H9 (cell line): Measurements from ENCODE around the gene FAM171A1. TPM values are rescaled to one million over a fixed set of nuclear protein-coding genes. Genes with fewer than 3 reads are reported as not detected.
"Not testable (repeated sequence)": the region's sequence is repeated elsewhere in the genome, so short reads cannot be mapped to it uniquely, and the experiment has no call there.

Source experiments
- DNase-seq: peaks from one replicate; pipeline ENCODE4 v3.0.0-alpha.2; 2017
- H2AFZ ChIP-seq: one replicate; pipeline ENCODE4 v1.6.1; 2013; ENCODE audit warnings: mild to moderate bottlenecking, low read length, control low read depth, moderate library complexity
- H2AK5ac ChIP-seq: 2 replicates; pipeline ENCODE4 v1.6.1; 2013; ENCODE audit warnings: low read length, control low read depth, mixed read lengths; ENCODE audit not compliant: insufficient read length
- H2BK120ac ChIP-seq: one replicate; pipeline ENCODE4 v1.6.1; 2013; ENCODE audit warnings: low read depth, mild to moderate bottlenecking, low read length, control low read depth, inconsistent platforms; ENCODE audit not compliant: poor library complexity, severe bottlenecking
- H2BK12ac ChIP-seq: 2 replicates; pipeline ENCODE4 v1.6.1; 2013; ENCODE audit warnings: low read length, control low read depth, mixed read lengths, low read depth; ENCODE audit not compliant: insufficient read length
- H2BK15ac ChIP-seq: 2 replicates; pipeline ENCODE4 v1.6.1; 2013; ENCODE audit warnings: low read depth, low read length, control low read depth
- H2BK20ac ChIP-seq: one replicate; pipeline ENCODE4 v1.6.1; 2013; ENCODE audit warnings: low read depth, mild to moderate bottlenecking, low read length, control low read depth, inconsistent platforms; ENCODE audit not compliant: poor library complexity, severe bottlenecking
- H2BK5ac ChIP-seq: 2 replicates; pipeline ENCODE4 v1.6.1; 2013; ENCODE audit warnings: low read length, control low read depth, mixed read lengths; ENCODE audit not compliant: insufficient read length
- H3K14ac ChIP-seq: 2 replicates; pipeline ENCODE4 v1.6.1; 2013; ENCODE audit warnings: low read length, control low read depth; ENCODE audit not compliant: insufficient read depth
- H3K18ac ChIP-seq: 2 replicates; pipeline ENCODE4 v1.6.1; 2013; ENCODE audit warnings: low read depth, mild to moderate bottlenecking, mixed read lengths, low read length, control low read depth; ENCODE audit not compliant: insufficient read length
- H3K23ac ChIP-seq: 2 replicates; pipeline ENCODE4 v1.6.1; 2013; ENCODE audit warnings: low read length, control low read depth, mixed read lengths, low read depth; ENCODE audit not compliant: insufficient read length
- H3K23me2 ChIP-seq: 2 replicates; pipeline ENCODE4 v1.6.1; 2013; ENCODE audit warnings: low read depth, mild to moderate bottlenecking, mixed read lengths, low read length, control low read depth; ENCODE audit not compliant: insufficient read length, poor library complexity, severe bottlenecking
- H3K27ac ChIP-seq: 2 replicates; pipeline ENCODE4 v1.5.1; 2013; ENCODE audit warnings: low read length, control low read depth, mixed read lengths, low read depth; ENCODE audit not compliant: insufficient read length
- H3K27me3 ChIP-seq: 2 replicates; pipeline ENCODE4 v1.6.1; 2013; ENCODE audit warnings: low read length, control low read depth, inconsistent platforms; ENCODE audit not compliant: insufficient read depth
- H3K4ac ChIP-seq: 2 replicates; pipeline ENCODE4 v1.6.1; 2013; ENCODE audit warnings: low read depth, mild to moderate bottlenecking, control low read depth, inconsistent platforms, low read length, moderate library complexity
- H3K4me1 ChIP-seq: 2 replicates; pipeline ENCODE4 v1.6.1; 2013; ENCODE audit warnings: low read length, control low read depth, inconsistent platforms; ENCODE audit not compliant: insufficient read depth
- H3K4me2 ChIP-seq: 2 replicates; pipeline ENCODE4 v1.6.1; 2013; ENCODE audit warnings: low read length, control low read depth, mixed read lengths; ENCODE audit not compliant: insufficient read length, insufficient read depth
- H3K56ac ChIP-seq: 2 replicates; pipeline ENCODE4 v1.6.1; 2013; ENCODE audit warnings: low read depth, mild to moderate bottlenecking, mixed read lengths, low read length, control low read depth; ENCODE audit not compliant: insufficient read length
- H3K79me1 ChIP-seq: 2 replicates; pipeline ENCODE4 v1.6.1; 2013; ENCODE audit warnings: low read depth, mild to moderate bottlenecking, moderate library complexity, low read length, control low read depth, inconsistent platforms; ENCODE audit not compliant: insufficient read depth, poor library complexity, severe bottlenecking
- H3K79me2 ChIP-seq: 2 replicates; pipeline ENCODE4 v1.6.1; 2013; ENCODE audit warnings: low read length, control low read depth, inconsistent platforms; ENCODE audit not compliant: insufficient read depth
- H3K9ac ChIP-seq: 2 replicates; pipeline ENCODE4 v1.6.1; 2013; ENCODE audit warnings: low read length, control low read depth, mixed read lengths; ENCODE audit not compliant: insufficient read length; ENCODE audit errors: extremely low read depth
- H3K9me3 ChIP-seq: one replicate; pipeline ENCODE4 v1.6.1; 2013; ENCODE audit warnings: low read depth, low read length, inconsistent platforms; ENCODE audit not compliant: control insufficient read depth
- H3T11ph ChIP-seq: one replicate; pipeline ENCODE4 v1.6.1; 2013; ENCODE audit warnings: mild to moderate bottlenecking, low read length, control low read depth, inconsistent platforms
- H4K20me1 ChIP-seq: one replicate; pipeline ENCODE4 v1.6.1; 2013; ENCODE audit not compliant: control insufficient read depth, insufficient read length, insufficient read depth
- H4K5ac ChIP-seq: 2 replicates; pipeline ENCODE4 v1.6.1; 2013; ENCODE audit warnings: low read depth, mild to moderate bottlenecking, mixed read lengths, low read length, control low read depth; ENCODE audit not compliant: insufficient read length
- H4K8ac ChIP-seq: replicated peaks from 2 replicates; pipeline ENCODE4 v1.6.1; 2013; ENCODE audit warnings: low read length, control low read depth, mixed read lengths, low read depth; ENCODE audit not compliant: insufficient read length
- H4K91ac ChIP-seq: 2 replicates; pipeline ENCODE4 v1.6.1; 2013; ENCODE audit warnings: low read depth, mild to moderate bottlenecking, moderate library complexity, mixed read lengths, low read length, control low read depth; ENCODE audit not compliant: insufficient read length
- H3K27ac Mint-ChIP-seq, 3 experiments: 2 replicates in 2 of 3; 3 replicates in 1 of 3; pipeline ENCODE4 v1.8.0; 2020 to 2021; ENCODE audit warnings: mixed read lengths in 3 of 3, mild to moderate bottlenecking in 1 of 3, moderate library complexity in 1 of 3
- H3K27me3 Mint-ChIP-seq: 2 replicates; pipeline ENCODE4 v1.8.0; 2021; ENCODE audit warnings: low read depth, mild to moderate bottlenecking, moderate library complexity, mixed read lengths
- H3K36me3 Mint-ChIP-seq, 3 experiments: 2 replicates in 2 of 3; 3 replicates in 1 of 3; pipeline ENCODE4 v1.8.0; 2020 to 2021; ENCODE audit warnings: low read depth in 3 of 3, mixed read lengths in 3 of 3; ENCODE audit not compliant: insufficient read depth in 1 of 3
- H3K4me1 Mint-ChIP-seq, 2 experiments: 2 replicates each; pipeline ENCODE4 v1.8.0; 2020; ENCODE audit warnings: mixed read lengths in 2 of 2
- H3K4me3 Mint-ChIP-seq, 2 experiments: 2 replicates in 1 of 2; 3 replicates in 1 of 2; pipeline ENCODE4 v1.8.0; 2020 to 2021; ENCODE audit warnings: mild to moderate bottlenecking in 2 of 2, mixed read lengths in 2 of 2, moderate library complexity in 1 of 2
- H3K9me3 Mint-ChIP-seq, 2 experiments: 2 replicates in 1 of 2; 3 replicates in 1 of 2; pipeline ENCODE4 v1.8.0; 2020; ENCODE audit warnings: mild to moderate bottlenecking in 2 of 2, mixed read lengths in 2 of 2, moderate library complexity in 1 of 2
- WGBS: extraction: QIAGEN DNeasy Blood & Tissue Kit; methylation state at CpG from one replicate; pipeline ENCODE4 v1.1.7; 2013; ENCODE audit warnings: missing lambda C conversion rate, low lambda C conversion rate, mixed read lengths; ENCODE audit not compliant: insufficient read length; ENCODE audit errors: extremely low coverage; 5-methylcytosine and 5-hydroxymethylcytosine counted together
- total RNA-seq: library from RNA; stranded (reverse); gene quantifications from 2 replicates; pipeline ENCODE4 v1.2.1, GENCODE V29; 2021

Gene FAM171A1
- total RNA-seq, 1 experiment from 2014 or later = 37.4 TPM

GRCh38 chr10:15269838-15270237, 101.3 kb downstream of the FAM171A1 start:
- H2AFZ ChIP-seq, H2BK120ac ChIP-seq, H3K27ac ChIP-seq, H3K18ac ChIP-seq, H3K4ac ChIP-seq, H3K4me3 Mint-ChIP-seq, H2BK15ac ChIP-seq, H4K8ac ChIP-seq, H3K27me3 Mint-ChIP-seq, DNase-seq, H3K9ac ChIP-seq, H3K79me2 ChIP-seq, H3T11ph ChIP-seq, H3K27ac Mint-ChIP-seq, H3K4me1 Mint-ChIP-seq, H2BK12ac ChIP-seq, H3K27me3 ChIP-seq, H2BK20ac ChIP-seq, H3K23me2 ChIP-seq, H2BK5ac ChIP-seq, H4K91ac ChIP-seq, H4K5ac ChIP-seq, H2AK5ac ChIP-seq, H4K20me1 ChIP-seq, H3K4me2 ChIP-seq, H3K23ac ChIP-seq, H3K79me1 ChIP-seq, H3K4me1 ChIP-seq, H3K14ac ChIP-seq, H3K56ac ChIP-seq: not testable (repeated sequence)
- peaks cover 15% of the 10 kb centered on the region for H3K9me3 ChIP-seq
- Mint-ChIP-seq H3K9me3 (peaks cover 28 to 30% of the 10 kb centered on the region in 2 experiments), H3K36me3 (peaks cover 38 to 59% (median 56%) of the 10 kb centered on the region in 3 experiments)
- no CpG with 5 or more reads among the region's 12 CpGs for WGBS
